ENCODE results near the gene CDH22.

The CDH22 gene

DNA sequence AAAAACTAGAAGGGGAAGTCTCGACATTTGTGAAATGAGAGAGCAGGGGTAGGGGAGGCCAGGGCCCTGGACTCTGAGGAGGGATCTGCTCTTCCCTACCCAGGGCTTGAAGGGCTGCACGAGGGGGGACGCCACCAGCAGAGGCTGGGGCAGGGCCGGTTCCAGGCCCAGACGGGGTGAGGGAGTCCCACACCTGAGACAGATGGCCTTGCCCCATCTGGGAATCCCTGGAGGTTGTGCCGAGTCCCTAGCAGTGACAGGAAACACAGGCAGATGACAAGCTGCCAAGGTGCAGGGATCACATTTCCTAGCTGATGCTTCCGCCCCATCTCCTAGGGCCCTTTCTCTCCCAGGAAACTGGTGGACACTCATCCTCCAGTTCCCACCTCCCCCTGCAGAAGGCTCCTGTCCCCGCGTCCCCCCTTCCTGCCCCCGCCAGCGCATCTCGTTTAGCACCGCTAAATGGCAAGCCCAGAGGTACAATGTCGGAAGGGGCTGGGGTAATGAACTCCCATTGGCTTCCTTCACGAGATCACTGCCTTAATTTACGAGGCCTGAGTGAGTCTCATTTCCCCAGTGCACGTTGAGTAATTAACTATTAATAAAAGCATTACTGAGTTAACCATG, 35.2 kb upstream of the CDH22 start:
- no peak for DNase-seq (ENCODE audit: low spot score)

DNA sequence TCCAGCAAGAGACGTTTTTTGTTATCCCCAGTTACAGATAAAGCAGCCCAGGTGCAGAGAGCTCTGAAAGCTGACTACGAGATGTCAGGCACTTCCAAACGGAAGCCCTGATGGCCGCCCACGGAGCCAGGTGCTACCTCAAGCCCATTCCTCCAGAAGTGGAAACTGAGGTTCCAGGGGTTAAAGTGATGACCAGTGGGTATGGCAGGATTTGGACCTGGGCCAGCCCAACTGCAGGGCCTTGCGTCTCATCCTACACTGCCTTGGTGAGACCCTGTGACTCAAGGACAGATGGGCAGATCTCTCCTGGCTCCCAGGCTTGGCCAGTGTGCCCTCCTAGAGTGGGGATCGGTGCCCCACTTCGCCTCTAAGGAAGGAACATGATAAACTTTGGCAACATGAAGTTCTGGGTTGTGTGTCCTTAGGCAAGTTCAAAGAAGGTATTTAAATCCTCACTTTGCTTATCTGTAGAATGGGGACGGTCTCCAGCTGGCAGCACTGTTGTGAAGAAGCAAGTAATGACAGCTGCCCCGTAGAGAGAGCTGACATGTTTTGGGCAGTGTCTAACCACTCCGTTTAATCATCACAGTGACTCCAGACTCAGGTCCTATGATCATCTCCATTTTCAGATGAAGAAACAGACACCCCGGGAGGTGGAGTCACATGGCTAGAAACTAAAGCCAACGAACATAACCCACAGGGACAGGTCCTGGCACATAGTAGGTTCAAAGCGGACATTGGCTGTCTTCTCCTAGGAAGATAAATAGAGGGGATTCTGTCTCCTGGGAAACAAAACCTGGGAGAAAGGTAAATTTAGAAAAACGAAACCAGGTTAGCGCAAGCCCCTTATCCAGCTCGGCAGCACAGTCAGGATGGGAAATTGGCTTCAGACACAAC, 34.4 kb upstream of the CDH22 start:
- DNase-seq (ENCODE audit: low spot score) = no peak

GRCh38 chr20:46342010-46342378, 33.7 kb upstream of the CDH22 start:
- no peak for DNase-seq (ENCODE audit: low spot score)

GRCh38 chr20:46341074-46342009, 33.0 kb upstream of the CDH22 start:
- DNase-seq (ENCODE audit: low spot score) = no peak

GRCh38 chr20:46339037-46339436, 30.7 kb upstream of the CDH22 start:
- DNase-seq (ENCODE audit: low spot score) = no peak

GRCh38 chr20:46336735-46337134, 28.4 kb upstream of the CDH22 start:
- no peak for DNase-seq (ENCODE audit: low spot score)

DNA sequence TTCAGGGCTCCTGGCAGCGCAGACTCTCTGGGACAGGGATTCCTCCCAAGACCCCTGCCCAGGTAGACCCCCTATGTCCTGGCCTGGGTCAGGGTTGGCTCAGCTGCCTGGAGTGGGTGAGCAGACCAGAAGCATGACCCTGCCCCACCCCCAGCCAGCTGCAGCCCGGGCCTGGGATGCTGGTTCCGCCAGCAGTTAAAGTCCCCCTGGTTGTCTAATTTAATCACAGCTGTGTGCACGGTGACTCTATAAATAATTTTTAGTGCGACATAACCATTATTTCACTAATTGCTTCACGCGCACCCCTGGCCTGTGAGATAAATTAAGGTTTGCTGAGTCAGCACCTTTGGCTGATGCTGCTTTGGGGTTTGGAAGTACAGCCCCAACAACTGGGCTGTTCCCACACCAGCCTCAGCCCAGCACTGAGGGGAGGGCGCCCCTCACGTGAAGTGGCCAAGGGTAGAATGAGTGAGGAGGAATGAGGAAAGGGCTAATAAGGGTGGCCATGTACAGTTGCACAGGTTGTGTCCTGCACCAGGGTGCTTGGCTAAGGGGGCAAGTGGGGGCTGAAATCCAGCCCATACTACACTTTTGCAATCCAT, 26.1 kb upstream of the CDH22 start:
- peak; percentile 43 for DNase-seq (ENCODE audit: low spot score)

- no peak for DNase-seq (ENCODE audit: low spot score)
Measured at GRCh38 chr20:46333161-46333991, 25.1 kb upstream of the CDH22 start.

DNA sequence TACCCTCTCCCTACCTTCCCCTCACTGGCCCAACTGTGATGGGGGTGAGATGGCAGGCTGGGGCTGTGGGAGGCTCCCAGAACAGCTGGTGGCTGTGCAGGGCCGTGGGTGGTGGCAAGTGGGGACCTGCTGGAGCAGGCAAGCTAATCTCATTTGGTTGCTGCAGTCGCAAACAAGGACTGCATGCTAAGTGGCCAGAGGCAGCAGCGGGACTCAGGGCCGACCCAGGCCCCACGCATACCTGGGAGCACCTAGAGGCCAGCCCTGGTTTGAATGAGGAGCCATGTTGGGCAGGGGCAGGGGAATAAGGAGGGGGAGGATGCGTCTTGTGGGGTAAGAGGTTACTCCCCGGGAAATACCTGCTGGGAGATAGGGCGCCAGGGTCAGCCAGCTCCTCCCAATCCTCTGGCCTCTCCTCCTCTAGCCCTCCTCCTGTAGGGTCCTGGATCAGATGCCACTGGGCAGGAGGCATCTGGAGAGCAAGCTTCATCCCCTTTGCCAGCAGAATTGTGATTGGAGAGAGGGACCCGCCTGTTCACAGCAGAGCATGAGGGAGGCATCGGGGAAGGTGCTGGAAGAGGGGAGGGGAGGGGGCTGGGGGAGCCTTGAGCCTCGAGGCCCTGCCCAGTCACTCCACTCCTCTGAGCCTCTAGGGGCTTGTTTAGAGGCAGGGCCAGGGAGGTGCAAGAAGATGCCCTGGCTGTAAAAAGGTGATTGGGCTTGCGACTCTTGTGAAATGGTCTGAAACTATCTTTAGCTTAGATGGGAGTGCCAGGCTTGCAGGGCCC, 24.3 kb upstream of the CDH22 start:
- DNase-seq (ENCODE audit: low spot score) = no peak

GRCh38 chr20:46331611-46332361, 23.5 kb upstream of the CDH22 start:
- no peak for DNase-seq (ENCODE audit: low spot score)

DNA sequence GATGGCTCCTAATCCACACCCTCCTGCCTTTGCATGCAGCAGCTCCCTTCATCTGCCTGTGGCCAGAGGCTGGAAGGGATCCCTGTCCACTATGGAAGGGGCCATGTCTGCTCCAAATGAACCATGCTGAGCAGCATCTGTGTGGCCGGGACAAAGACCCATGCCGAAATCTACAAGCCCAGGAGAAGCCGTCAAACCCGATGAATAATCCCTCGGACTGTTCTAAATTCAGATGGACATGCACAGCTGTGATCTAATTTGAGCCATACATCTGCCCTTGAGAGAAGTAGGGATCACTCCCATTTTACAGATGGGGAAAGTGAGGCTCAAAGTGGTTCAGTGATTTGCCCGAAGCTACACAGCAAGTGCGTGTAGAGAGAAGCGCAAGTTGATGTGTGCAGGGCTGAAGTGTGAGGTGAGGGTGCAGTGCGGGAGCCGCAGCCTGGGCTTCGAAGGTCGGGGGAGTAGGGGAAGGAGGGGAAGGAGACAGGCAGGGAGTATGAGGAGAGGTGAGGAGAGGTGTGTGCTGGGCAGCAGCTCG, 22.6 kb upstream of the CDH22 start:
- DNase-seq (ENCODE audit: low spot score) = no peak

GRCh38 chr20:46330072-46330763, 21.9 kb upstream of the CDH22 start:
- DNase-seq (ENCODE audit: low spot score) = peak; percentile 73

GRCh38 chr20:46328200-46328882, 20.0 kb upstream of the CDH22 start:
- DNase-seq (ENCODE audit: low spot score) = no peak

GRCh38 chr20:46327557-46327956, 19.3 kb upstream of the CDH22 start:
- DNase-seq (ENCODE audit: low spot score) = no peak

DNA sequence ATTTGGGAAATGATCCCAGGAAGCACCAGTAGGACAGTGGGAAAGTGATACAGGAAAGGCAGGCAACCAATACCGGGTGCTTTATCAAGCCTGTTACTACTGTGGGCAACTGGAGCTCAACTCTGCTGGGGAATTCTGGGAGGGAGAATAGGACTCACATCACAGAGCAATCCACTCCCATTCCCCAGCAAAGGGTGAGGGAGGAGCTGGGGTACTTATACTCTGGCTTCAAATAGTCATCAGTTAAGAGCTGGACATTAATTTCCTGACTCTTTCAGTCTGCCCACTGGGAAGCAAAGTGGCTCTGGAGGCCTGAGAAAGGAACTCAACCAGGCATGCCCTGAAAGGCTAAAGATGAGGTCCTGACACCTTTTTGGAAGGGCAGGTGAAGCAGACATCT, 17.5 kb upstream of the CDH22 start:
- DNase-seq (ENCODE audit: low spot score) = no peak

DNA sequence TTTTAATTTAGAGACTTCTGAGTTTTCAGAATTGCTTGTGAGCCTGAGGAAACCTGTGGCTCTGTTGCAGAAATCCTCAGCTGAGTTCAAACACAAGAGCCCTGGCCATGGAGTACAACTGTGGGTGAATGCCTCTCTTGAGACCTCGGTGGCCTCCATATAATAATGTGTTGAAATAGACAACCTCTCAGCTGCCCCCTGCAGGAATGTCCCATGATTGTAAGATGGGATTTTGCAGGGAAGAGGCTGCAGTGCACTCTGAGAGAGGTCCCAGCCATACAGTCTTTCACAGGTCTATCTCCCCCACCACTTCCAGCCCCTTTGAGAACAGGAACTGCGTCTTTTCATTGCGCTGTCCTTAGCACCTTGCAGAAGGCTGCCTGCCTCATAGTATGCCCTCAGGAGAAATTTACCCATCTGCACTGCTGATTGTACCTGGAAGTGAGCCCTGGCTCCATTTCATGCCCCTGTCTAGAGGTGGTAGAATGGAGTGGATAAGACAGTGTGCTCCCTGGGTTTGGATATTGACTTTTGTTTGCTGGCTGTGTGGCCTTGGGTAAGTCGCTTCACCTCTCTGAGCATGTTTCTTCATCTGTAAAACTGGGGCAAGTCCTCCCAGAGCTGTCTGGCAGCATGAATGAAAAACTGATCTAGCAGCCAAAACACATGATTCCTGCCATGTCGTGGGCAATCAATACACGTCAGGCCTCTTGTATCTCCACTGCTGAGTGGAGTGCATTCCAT, 16.8 kb upstream of the CDH22 start:
- DNase-seq (ENCODE audit: low spot score) = peak; percentile 52

DNA sequence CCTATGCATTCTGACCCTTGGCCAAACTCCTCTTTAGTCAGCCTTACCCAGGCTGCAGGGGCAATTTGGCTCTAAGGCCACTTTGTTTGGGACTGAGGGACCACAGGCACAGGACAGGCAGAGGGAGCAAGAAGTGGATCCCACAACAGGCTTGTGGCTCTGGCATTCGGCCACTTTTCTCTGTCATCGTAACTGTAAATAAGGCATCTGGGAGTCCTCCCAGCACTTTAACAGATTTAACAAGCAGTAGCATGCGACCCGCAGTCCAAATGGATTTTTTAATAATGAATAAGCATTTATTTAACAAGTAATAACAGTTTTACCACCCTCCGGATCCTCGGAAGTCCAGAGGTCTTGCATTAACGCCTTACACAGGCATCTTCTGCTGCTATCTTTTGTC, 16.1 kb upstream of the CDH22 start:
- no peak for DNase-seq (ENCODE audit: low spot score)
